ENCODE data around the gene CCR1.

Gene CCR1

DNA sequence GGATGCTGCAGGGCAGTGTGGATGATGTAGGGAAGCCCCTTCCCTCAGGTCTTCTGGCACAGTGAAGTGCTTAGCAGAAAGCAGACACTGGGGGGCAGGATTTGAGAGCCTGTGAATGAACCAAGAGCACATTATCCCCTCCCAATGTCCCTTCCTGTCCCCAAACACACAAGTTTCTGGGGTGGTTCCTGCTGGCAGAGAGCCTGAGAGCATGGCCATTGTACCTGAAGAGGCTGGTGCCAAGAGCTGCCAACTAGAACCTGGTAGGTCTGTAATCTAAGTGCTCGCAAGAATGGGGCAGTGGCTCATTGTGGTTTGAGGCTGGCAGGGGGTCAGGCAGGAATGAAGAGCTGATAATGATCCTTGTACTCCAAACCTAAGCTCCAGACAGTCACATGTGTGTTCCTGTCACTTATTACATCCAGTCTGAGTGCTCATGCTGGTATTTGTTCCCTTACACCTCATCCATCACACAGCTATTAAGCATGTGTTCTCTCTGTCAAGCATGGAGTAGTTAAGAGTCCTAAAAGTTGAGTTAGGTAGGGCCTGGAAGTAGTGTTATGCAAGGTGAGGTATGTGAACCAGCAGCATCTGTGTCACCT, 6.7 kb upstream of the CCR1 start:
- in situ Hi-C loops (cut with MboI; ENCODE audit: low sequenced_read_pairs), result loop anchor here (5.0 to 25.0 kb wide), 3 partner anchors 120 to 278 kb away; partner anchors contain the start of gene CXCR6

DNA sequence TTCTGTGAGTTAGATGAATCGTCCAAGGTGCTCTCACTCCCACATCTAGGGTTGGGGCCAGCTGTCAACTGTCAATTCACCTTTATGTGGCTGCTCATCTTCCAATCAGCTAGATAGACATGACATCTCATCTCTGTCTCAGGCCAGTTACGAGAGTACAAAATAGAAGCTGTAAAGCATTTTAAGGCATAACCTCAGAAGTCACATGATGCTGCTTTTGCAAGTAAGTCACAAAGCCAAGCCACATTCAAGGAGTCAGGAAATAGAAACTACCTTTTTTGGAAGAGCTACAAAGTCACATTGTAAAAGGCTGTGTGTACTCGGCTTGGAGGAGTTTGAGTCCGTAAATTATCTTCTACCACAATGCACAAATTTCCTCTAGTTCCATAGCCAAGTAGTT, 5.1 kb upstream of the CCR1 start:
- in situ Hi-C loops (cut with MboI; ENCODE audit: low sequenced_read_pairs), result loop anchor here (5.0 to 25.0 kb wide), 3 partner anchors 118 to 276 kb away; partner anchors contain the start of gene CXCR6

DNA sequence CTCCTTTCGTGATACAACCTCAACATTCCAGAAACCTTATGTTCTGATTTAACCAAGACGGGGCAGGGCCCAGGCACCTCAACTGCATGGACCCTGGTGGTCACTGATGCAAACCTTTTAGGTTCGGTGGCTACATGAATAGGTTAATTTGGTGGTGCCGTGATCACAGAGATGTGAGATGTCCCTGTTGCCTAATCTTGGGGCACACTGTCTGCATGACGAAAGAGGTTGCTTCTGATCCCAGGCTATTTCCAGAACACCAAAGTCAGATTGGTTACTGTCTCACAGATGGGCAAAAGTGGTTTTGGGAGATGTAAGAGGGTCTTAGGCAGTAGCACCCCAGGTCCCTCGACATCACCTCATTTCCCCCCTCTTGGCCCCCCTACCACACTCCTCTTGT, 4.0 kb upstream of the CCR1 start:
- in situ Hi-C loops (cut with MboI; ENCODE audit: low sequenced_read_pairs), result loop anchor here (5.0 to 25.0 kb wide), 3 partner anchors 117 to 275 kb away; partner anchors contain the start of gene CXCR6

DNA sequence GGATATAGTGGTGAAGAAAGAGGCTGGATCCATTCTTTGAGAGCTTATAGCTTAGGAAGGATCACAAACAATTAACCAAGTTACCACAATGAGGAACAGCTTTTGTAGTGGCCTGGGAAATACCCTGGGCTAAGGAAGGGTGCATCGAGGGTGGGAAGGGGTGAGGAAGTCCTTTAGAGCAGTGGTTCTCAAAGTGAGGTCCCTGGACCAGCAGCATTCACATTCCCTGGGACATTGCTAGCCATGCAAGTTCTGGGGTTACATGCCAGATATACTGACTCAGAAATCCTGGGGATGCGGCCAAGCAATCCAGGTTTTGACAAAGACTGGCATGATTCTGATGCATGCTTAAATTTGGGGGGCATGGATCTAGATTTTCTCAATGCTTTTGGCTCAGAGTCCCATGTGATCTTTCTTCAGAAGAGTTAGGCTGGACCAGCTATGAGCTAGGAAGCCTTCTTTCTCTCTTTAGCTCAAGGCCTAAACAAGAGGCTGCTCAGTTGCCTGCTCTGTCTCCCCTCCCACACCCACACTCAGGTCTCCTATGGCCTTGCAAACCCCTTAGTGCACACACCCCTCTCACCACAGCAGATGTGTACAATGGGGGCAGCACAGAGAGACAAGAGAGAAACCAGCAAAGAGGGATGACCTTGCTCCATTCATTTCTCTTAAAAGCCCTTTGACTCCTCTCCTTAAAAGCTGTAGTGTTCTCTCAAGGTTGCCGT, 1.8 kb upstream of the CCR1 start:
- in situ Hi-C loops (cut with MboI; ENCODE audit: low sequenced_read_pairs), result loop anchor here (5.0 to 25.0 kb wide), 3 partner anchors 115 to 273 kb away; partner anchors contain the start of gene CXCR6

DNA sequence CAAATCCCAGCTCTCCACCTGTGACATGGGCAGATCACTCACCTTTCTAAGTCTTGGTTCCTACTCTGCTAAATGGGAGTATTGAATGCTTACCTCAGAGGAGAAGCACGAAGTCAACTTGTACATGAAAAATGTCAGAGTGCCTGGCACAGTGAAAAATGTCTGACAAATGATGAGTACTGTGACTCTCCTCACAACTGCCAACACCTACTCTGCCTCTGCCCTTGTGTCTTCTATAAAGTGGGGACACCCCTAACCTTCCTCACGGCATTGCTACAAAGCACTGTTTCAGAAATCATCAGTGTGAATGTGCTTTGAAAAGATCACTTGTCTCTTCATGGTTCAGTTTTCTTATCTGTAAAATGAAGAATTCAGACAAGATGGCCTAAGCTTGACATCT, 940 bp upstream of the CCR1 start:
- in situ Hi-C loops (cut with MboI; ENCODE audit: low sequenced_read_pairs), result loop anchor here (25.0 kb wide), 1 partner anchor 272 kb away; the partner anchor contains the start of gene CXCR6

DNA sequence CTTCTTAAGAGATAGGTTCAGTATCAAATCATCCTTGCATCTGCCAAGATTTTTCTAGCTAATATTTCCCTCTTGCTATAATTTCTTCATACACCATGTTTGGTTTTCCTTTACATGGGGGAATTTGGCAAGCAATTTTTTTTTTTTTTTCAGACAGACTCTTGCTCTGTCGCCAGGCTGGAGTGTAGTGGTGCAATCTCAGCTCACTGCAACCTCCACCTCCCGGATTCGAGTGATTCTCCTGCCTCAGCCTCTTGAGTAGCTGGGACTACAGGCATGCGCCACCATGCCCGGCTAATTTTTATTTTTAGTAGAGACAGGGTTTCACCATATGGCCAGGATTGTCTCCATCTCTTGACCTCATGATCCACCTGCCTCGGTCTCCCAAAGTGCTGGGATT, 599 bp downstream of the CCR1 start:
- in situ Hi-C loops (cut with MboI; ENCODE audit: low sequenced_read_pairs), result loop anchor here (25.0 kb wide), 1 partner anchor 270 kb away; the partner anchor contains the start of gene CXCR6

DNA sequence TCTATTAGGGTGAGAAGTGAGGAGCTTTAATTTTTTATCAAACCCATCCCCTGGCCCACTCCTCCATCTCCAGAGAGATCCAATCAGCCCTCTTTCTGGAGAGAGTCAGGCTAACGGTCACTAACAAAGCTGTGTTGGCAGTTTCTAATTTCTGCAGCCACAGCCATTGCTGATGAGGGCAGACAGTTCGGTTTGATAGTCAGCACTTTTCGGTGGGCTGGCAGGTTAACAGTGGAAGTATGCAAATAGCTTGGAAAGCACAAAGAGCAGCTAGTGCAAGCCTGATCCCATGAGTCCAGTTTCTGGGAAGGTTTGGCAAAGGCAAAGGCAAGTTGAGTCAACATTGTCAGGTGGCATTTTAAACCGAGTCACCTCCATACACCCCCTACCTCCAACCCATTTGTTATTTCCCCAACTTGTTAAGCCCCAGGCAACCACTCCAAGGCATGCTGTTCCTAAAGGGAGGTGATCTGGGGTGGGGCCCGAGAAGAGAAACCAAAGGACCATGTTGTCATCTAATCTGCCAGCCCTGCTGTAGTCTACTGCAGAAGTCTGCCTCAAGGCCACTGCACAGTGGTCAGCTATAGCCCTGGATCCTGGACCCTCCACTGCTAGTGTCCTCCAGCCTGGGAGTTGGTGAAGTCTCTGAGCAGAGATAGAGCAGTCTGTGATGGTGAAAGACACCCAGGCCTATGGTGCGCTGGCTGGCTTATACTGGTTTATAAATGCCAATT, 1.7 kb downstream of the CCR1 start:
- in situ Hi-C loops (cut with MboI; ENCODE audit: low sequenced_read_pairs), result loop anchor here (25.0 kb wide), 1 partner anchor 269 kb away; the partner anchor contains the start of gene CXCR6

DNA sequence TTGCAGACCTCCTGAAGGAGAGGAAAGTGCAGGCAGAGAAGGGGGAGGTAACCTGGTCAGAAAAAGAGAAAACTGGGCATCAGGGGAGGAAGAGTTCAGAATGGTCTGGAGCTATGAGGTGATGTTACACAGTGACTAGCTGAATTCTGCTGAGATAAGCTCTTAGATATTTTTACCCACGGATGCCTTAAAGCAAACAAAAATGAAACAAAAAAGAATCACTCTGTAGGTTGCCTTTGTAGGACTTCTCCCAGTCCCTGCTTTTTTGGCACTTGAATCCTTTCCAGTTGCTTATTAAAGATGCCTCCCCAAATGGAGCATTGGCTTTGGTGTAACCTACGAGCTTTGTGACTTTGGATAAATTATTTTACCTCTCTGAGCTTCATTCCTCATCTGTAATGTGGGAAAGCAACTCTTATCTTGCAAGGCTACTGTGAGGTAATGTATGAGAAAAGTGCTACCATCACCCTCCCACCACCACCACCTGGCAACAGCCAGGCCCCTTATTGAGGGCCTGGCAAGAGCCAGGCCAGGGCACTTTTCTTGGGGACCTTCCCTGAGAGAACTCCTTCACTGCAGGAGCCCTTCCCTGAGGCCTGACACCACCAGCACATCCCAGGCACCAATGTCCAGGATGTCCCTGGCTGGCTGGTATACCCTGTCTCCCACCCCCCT, 2.7 kb downstream of the CCR1 start:
- in situ Hi-C loops (cut with MboI; ENCODE audit: low sequenced_read_pairs), result loop anchor here (25.0 kb wide), 1 partner anchor 268 kb away; the partner anchor contains the start of gene CXCR6

DNA sequence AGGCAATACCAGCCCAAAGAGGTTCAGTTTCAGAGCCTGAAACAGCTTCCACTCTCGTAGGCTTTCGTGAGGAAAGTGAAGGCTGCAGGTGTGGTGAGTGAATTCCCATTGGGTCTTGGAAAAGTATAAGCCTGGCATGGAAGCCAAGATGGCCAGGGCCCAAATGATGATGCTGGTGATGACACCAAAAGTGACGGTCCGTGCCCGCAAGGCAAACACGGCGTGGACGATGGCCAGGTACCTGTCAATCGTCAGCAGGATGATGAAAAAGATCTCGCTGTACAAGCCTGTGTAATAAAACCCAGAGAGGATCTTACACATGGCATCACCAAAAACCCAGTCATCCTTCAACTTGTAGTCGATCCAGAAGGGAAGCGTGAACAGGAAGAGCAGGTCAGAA, 4.4 kb downstream of the CCR1 start:
- in situ Hi-C loops (cut with MboI; ENCODE audit: low sequenced_read_pairs), result loop anchor here (25.0 kb wide), 1 partner anchor 266 kb away; the partner anchor contains the start of gene CXCR6

DNA sequence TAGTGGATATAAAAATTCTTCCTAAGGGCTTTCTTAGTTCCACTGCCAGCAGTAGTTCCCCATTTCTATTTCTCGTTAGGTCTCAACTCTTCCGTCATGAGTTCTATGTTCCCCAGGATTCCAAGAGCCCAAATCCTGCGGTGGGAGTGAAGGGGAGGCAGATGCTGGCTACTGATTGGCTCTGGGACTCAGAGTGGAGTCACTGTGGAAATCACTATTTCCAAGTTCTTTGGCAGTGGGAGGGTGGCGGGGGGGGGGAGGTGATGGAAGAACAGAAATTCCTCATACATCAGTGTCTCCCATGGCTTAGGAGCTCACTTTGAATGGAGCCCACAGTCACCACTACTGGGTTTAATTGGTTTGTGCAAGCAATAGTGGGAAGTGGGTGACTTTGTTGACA, 5.6 kb downstream of the CCR1 start:
- in situ Hi-C loops (cut with MboI; ENCODE audit: low sequenced_read_pairs), result loop anchor here (25.0 kb wide), 1 partner anchor 265 kb away; the partner anchor contains the start of gene CXCR6

DNA sequence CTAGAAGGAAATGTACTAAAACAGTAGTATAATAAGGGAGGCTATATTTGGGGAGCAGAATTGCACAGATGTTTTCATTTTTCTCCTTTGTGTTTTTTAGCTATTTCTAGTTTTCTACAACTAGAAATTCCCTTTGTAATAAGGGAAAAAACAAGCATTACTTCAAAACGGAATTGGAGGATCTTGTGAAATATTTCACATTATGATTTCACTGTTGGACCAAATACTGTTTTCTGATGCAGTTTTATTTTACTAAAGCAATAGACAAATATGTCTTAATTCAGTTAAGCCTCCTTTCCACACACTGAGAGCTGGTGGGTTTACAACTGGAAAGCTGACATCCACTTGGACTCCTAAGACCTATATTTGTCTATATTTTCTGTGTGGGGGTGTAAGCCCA, 7.3 kb downstream of the CCR1 start:
- in situ Hi-C loops (cut with MboI; ENCODE audit: low sequenced_read_pairs), result loop anchor here (25.0 kb wide), 1 partner anchor 263 kb away; the partner anchor contains the start of gene CXCR6

DNA sequence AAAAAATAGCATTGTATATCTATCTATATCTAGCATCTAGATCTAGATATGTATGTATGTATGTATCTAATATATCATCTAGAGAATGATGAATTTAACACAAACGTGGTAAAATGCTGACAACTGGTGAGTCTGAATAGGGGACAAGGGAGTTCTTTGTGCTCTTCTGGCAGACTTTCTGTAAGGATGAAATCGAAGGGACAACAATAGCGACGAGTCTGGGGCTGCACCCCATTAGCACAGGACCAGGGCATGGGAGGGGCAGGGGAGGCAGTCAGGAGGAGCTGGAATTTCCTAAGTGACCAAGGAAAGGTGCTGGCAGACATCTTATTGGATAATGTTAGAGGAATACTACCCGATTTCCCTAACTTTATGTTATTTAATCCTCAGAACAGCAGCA, 7.9 kb downstream of the CCR1 start:
- in situ Hi-C loops (cut with MboI; ENCODE audit: low sequenced_read_pairs), result loop anchor here (25.0 kb wide), 1 partner anchor 263 kb away; the partner anchor contains the start of gene CXCR6

DNA sequence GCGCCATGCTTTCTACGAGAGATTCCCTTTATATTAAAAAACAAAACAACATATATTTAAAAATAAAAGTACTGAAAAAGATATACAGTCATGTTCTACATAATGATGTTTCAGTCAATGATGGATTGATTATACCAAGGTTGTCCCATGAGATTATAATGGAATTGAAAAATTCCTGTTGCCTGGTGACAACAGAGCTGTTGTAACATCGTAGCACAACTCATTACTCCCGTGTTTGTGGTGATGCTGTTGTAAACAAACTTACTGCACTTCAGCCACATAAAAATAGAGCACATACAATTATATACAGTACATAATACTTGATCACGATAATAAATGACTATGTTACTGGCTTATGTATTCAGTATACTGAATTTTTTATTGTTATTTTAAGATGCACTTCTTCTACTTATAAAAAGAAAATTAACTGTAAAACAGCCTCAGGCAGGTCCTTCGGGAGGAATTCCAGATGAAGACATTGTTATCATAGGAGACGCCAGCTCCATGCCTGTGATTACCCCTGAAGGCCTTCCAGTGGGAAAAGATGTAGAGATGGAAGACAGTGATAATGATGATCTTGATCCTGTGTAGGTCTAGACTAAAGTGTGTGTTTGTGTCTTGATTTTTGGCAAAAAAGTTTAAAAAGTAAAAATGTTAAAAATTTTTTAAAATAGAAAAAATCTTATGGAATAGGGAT, 11.7 kb downstream of the CCR1 start:
- in situ Hi-C loops (cut with MboI; ENCODE audit: low sequenced_read_pairs), result no loop called here

DNA sequence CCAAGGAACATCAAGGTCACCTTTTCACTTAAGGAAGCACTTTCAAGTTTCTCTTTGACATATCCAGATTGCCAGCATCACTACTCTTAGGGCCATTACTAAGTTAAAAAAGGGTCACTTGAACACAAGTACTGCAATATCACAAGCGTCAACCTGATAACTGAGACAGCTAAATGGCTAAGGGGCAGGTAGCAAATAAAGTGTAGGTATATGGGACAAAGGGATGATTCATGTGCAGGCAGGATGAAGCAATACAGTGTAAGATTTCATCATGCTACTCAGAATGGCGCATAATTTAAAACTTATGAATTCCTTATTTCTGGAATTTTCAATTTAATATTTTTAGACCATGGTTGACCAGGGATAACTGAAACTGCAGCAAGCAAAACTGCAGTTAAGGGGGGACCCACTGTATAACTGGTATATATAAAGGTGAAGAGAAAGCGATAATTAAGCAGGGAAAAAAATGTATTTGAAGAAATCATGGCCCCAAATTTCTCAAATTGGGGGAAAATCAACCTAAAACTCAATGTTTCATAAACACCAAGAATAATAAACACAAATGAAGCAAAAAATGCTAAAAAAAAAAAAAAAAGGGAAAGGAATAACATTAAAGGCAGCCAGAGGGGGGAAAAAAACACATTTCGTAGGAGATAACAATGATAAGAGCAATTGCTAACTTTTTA, 13.1 kb downstream of the CCR1 start:
- in situ Hi-C loops (cut with MboI; ENCODE audit: low sequenced_read_pairs), result no loop called here

DNA sequence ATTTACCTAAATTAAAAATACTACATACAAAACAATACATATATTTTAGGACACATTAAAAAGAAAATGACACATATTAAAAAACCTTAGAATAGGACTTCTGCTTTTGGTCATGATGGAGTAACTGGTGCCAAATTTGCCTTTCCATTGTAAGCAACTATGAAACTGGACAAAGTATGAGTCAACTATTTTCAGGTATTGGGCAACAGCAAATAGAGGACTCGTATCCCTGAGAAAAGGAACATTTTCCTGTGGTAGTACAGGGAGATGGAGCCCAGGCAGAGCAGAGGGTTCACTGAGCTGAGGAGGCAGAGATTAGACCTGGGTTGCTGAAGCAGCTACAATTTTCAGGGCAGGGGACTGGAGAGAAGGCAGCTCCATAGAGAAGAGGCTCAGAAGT, 14.7 kb downstream of the CCR1 start:
- in situ Hi-C loops (cut with MboI; ENCODE audit: low sequenced_read_pairs), result no loop called here

DNA sequence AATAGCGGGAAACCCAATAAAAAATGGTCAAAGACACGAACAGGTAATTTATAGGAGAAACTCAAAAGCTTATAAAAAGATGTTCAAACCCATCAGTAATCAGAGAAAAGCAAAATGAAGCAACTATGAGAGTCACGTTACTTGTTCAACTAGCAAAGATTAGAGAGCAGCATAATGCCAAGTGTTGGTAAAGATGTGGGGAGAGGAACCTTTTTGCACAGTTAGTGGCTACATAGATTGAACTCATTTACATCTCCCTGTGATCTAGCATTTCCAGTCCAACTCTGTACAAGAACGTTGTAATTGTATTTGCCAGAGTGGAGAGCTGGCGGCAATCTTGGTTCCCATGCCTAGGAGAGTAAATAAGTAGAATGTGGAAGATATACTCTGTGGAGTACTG, 15.2 kb downstream of the CCR1 start:
- in situ Hi-C loops (cut with MboI; ENCODE audit: low sequenced_read_pairs), result no loop called here

DNA sequence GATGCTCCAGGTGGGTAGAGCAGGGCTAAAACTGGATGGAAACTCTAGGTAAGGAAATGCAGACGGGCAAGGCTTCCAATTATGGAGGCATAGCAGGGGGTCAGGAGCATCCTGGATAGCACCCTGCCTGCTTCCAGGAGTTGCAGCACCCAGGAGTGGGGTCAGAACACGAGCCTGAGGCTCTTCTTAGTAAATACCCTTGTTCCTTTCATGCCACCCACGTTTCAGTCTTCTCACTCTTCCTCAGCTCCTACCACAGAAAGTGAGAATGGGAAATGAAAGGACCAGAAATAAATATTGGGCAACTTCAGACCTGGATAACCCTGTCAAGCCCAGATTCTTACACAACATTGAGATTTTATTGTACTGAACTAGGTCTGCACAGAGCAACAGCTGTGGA, 16.4 kb downstream of the CCR1 start:
- in situ Hi-C loops (cut with MboI; ENCODE audit: low sequenced_read_pairs), result no loop called here

DNA sequence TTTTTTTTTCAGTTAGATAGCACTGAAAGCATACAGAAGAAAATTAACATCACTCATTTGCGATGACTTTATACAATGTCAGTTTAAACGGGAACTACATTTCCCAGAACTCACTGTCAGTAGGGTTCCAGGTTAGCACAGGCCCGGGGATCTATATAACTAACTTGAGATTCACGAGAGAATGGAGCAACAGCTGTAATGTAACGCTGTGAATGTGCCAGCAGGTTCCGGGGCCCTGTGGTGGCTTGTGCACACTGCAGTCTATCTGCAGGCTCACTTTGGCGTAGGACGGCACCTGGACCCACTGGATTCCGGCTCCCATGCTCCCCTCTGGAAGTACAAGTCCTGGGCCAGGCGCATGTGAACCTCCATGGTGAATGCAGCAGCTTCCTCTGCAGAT, 19.4 kb downstream of the CCR1 start:
- in situ Hi-C loops (cut with MboI; ENCODE audit: low sequenced_read_pairs), result no loop called here

DNA sequence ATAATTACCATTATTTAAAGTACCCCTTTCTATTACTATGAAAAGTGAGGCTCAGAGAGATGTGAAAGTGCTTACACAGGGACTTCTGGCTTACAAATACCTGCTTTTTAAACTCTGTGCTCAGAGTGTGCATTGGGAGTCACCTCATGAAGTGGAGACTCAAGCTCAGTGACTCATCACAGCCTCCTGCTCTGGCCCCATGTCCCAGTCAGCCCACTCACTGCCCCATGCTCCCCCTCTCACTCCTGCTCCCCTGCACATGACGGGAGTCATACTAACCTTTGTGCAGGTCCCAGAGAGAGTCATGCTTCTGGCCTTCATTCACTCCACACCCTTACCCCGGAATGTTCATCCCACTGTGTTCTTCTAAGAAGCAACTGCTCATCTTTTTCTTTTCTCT, 20.2 kb downstream of the CCR1 start:
- in situ Hi-C loops (cut with MboI; ENCODE audit: low sequenced_read_pairs), result no loop called here

Measured in HL-60/S4 (cell line).